ENCODE measurements around the gene CDKAL1. TPM values are rescaled to one million over a fixed set of nuclear protein-coding genes. Genes with fewer than 3 reads are reported as not detected.

CDKAL1 gene
- total and polyA plus RNA-seq, 9 of the 15 experiments (the other 6 are each of a cell fraction or from before 2014, with no cell fraction given), result 11.2 to 36.3 (median 20.1) TPM

- in situ Hi-C loops (cut with MboI), result no loop called here
- CTCF ChIA-PET (ENCODE audit: low intra/inter-chr PET ratio), result no interaction called here
- TF ChIP-seq ESRRA (IDR thresholded peaks at IDR 0.05; ENCODE audit: borderline replicate concordance, low read depth), result no peak
- TF ChIP-seq FUS (optimal IDR thresholded peaks at IDR 0.05; ENCODE audit: low read depth, low read length), result no peak
- TF ChIP-seq HNRNPK (IDR thresholded peaks at IDR 0.05; ENCODE audit: low read depth, low read length, poor library complexity, severe bottlenecking), result no peak
- no peak for TF ChIP-seq TCF7L2 (IDR thresholded peaks at IDR 0.05; ENCODE audit: low read depth, low read length)
- TF ChIP-seq POLR3A (IDR thresholded peaks at IDR 0.05; ENCODE audit: borderline replicate concordance, extremely low read depth, insufficient read depth, insufficient read length), result no peak
- TF ChIP-seq, protein P1, sequence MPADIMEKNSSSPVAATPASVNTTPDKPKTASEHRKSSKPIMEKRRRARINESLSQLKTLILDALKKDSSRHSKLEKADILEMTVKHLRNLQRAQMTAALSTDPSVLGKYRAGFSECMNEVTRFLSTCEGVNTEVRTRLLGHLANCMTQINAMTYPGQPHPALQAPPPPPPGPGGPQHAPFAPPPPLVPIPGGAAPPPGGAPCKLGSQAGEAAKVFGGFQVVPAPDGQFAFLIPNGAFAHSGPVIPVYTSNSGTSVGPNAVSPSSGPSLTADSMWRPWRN (IDR thresholded peaks at IDR 0.05; ENCODE audit: low read depth), result no peak
- TF ChIP-seq ZMIZ1 (IDR thresholded peaks at IDR 0.05; ENCODE audit: low read depth in 2 of 2, low read length in 2 of 2), result no peak
- TF ChIP-seq NCOR1 (IDR thresholded peaks at IDR 0.05), result no peak
- TF ChIP-seq, protein P2, sequence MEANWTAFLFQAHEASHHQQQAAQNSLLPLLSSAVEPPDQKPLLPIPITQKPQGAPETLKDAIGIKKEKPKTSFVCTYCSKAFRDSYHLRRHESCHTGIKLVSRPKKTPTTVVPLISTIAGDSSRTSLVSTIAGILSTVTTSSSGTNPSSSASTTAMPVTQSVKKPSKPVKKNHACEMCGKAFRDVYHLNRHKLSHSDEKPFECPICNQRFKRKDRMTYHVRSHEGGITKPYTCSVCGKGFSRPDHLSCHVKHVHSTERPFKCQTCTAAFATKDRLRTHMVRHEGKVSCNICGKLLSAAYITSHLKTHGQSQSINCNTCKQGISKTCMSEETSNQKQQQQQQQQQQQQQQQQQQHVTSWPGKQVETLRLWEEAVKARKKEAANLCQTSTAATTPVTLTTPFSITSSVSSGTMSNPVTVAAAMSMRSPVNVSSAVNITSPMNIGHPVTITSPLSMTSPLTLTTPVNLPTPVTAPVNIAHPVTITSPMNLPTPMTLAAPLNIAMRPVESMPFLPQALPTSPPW (CRISPR knock-in tag; IDR thresholded peaks at IDR 0.05), result no peak
- no peak for TF ChIP-seq KDM1A (IDR thresholded peaks at IDR 0.05)
- no peak for TF ChIP-seq ZNF639 (CRISPR knock-in tag; conservative IDR thresholded peaks at IDR 0.05 in 1 of 2, IDR thresholded peaks at IDR 0.05 in 1 of 2)
- no peak for TF ChIP-seq ZNF134 (CRISPR knock-in tag; conservative IDR thresholded peaks at IDR 0.05)
- TF ChIP-seq NBN (IDR thresholded peaks at IDR 0.05; ENCODE audit: low read depth), result no peak
- TF ChIP-seq, protein P3, sequence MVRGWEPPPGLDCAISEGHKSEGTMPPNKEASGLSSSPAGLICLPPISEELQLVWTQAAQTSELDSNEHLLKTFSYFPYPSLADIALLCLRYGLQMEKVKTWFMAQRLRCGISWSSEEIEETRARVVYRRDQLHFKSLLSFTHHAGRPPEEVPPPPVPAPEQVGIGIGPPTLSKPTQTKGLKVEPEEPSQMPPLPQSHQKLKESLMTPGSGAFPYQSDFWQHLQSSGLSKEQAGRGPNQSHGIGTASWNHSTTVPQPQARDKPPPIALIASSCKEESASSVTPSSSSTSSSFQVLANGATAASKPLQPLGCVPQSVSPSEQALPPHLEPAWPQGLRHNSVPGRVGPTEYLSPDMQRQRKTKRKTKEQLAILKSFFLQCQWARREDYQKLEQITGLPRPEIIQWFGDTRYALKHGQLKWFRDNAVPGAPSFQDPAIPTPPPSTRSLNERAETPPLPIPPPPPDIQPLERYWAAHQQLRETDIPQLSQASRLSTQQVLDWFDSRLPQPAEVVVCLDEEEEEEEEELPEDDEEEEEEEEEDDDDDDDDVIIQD (CRISPR knock-in tag; IDR thresholded peaks at IDR 0.05), result no peak
Observed at GRCh38 chr6:20723236-20723635, 189.0 kb downstream of the CDKAL1 start.

More at GRCh38 chr6:20723236-20723635, 189.0 kb downstream of the CDKAL1 start:
- FAIRE-seq, result no peak
- Histone ChIP-seq H3K36me3 (ENCODE audit: control insufficient read depth, insufficient read depth, low read length) (no peaks in the 10 kb centered on the region), H3K4me1 (replicated peaks in 1 of 2; ENCODE audit: control insufficient read depth in 2 of 2, insufficient read depth in 2 of 2, low read length in 2 of 2) (no peaks in the 10 kb centered on the region; a peak in 1 of 5 replicates), H2AFZ (ENCODE audit: low read depth, low read length) (no peak overlapping the region), H3K9me1 (ENCODE audit: control insufficient read depth, insufficient read depth, low read length) (no peaks in the 10 kb centered on the region), H3K27ac (ENCODE audit: extremely low read depth, low read depth, low read length) (no peak overlapping the region), H3K9ac (ENCODE audit: insufficient read depth in 1 of 2, low read depth in 2 of 2, low read length in 2 of 2) (no peak overlapping the region), H3K4me2 (ENCODE audit: insufficient read depth, low read length) (no peak overlapping the region), H3K79me2 (ENCODE audit: control insufficient read depth, insufficient read depth, low read length) (no peaks in the 10 kb centered on the region), H3K9me3 (replicated peaks; ENCODE audit: control insufficient read depth, insufficient read depth, low read depth, low read length) (no peaks in the 10 kb centered on the region), H3K27me3 (ENCODE audit: control insufficient read depth in 2 of 2, insufficient read depth in 2 of 2, low read length in 2 of 2) (no peaks in the 10 kb centered on the region), H4K20me1 (replicated peaks; ENCODE audit: control insufficient read depth, insufficient read depth, low read length) (no peaks in the 10 kb centered on the region), H3K4me3 (no peak overlapping the region)
- BruUV-seq (replicated peaks), result no TSS peak
- no peak for ATAC-seq
- 90% methylated on average over 12 of the region's 12 CpGs for WGBS (ENCODE audit: insufficient coverage, low coverage, missing lambda C conversion rate)
- POLR2A ChIA-PET, result interaction anchor here (0.6 to 1.3 kb wide), 2 partner anchors 8 to 168 kb away, joined by 3 read pairs; no protein-coding TSS in a partner anchor
- DNase-seq (ENCODE audit: extremely low read depth in 1 of 4, low spot score in 3 of 4), result no peak
- intact Hi-C loops (cut with micrococcal nuclease), result no loop called here

All from K562 (cell line).